Peyer's patch (tissue), 4 donors: ENCODE measurements around the gene CDH8. TPM values are rescaled to one million over a fixed set of nuclear protein-coding genes. Genes with fewer than 3 reads are reported as not detected.
"Not testable (repeated sequence)": the region's sequence is repeated elsewhere in the genome, so short reads cannot be mapped to it uniquely, and the experiment has no call there.

Experiments used
- DNase-seq, 3 donors: peaks; one replicate each; pipeline ENCODE4 v3.0.0-alpha.2; 2017 to 2019
- H3K27ac ChIP-seq, 4 donors: fragments of 200-600 bp; sonication (generic); one replicate each; pipeline ENCODE4 v1.5.1; 2016 to 2019
- H3K27me3 ChIP-seq, 2 donors: fragments of 200-600 bp; sonication (generic); one replicate each; pipeline ENCODE4 v1.5.1; 2019
- H3K36me3 ChIP-seq, 3 donors: fragments of 200-600 bp; sonication (generic); one replicate each; pipeline ENCODE4 v1.5.1; 2016 to 2019
- H3K4me1 ChIP-seq, 4 donors: fragments of 200-600 bp; sonication (generic); one replicate each; pipeline ENCODE4 v1.5.1; 2016 to 2019
- H3K4me3 ChIP-seq, 4 donors: fragments of 200-600 bp; sonication (generic); 1 replicate in 3 of 4; 2 replicates in 1 of 4; pipeline ENCODE4 v1.5.1; 2016 to 2019; ENCODE audit warnings: mild to moderate bottlenecking in 1 of 4
- H3K9me3 ChIP-seq, 4 donors: fragments of 200-600 bp; sonication (generic); one replicate each; pipeline ENCODE4 v1.5.1; 2016 to 2019; ENCODE audit warnings: mild to moderate bottlenecking in 1 of 4
- CTCF ChIP-seq, 6 experiments: fragments of 450-650 bp in 4 of 6; fragments of 200-600 bp in 2 of 6; sonication (generic) in 1 of 6; IDR thresholded peaks; one replicate each; pipeline ENCODE4 v1.5.1; 2017 to 2019; ENCODE audit warnings: antibody characterized with exemption in 6 of 6, mild to moderate bottlenecking in 3 of 6, moderate library complexity in 1 of 6
- POLR2A ChIP-seq, 2 donors: fragments of 450-650 bp; IDR thresholded peaks; one replicate each; pipeline ENCODE4 v1.5.1; 2017; ENCODE audit warnings: antibody characterized with exemption in 2 of 2, mild to moderate bottlenecking in 2 of 2, moderate library complexity in 2 of 2
- total RNA-seq, 4 donors: library from RNA; depleted of rRNA; stranded (reverse); fragments of >200 nt; gene quantifications; one replicate each; pipeline ENCODE4 v1.1.0, GENCODE V29; 2016

The CDH8 gene
- total RNA-seq, 4 donors from 2014 or later, result not detected

- DNase-seq, result no peak
- Histone ChIP-seq H3K4me3 (no peak overlapping the region), H3K4me1 (no peaks in the 10 kb centered on the region), H3K27me3 (no peaks in the 10 kb centered on the region), H3K36me3 (no peaks in the 10 kb centered on the region), H3K9me3 (no peaks in the 10 kb centered on the region), H3K27ac (no peak overlapping the region)
- TF ChIP-seq CTCF (IDR thresholded peaks at IDR 0.05) (no peak), POLR2A (IDR thresholded peaks at IDR 0.05) (no peak)
Observed at GRCh38 chr16:61936522-61936921, 99.7 kb downstream of the CDH8 start.

GRCh38 chr16:61934601-61935000 is 101.6 kb downstream of the CDH8 start:
- Histone ChIP-seq H3K9me3 (no peaks in the 10 kb centered on the region), H3K27ac (no peak overlapping the region), H3K4me3 (no peak overlapping the region), H3K4me1 (no peaks in the 10 kb centered on the region), H3K36me3 (no peaks in the 10 kb centered on the region), H3K27me3 (no peaks in the 10 kb centered on the region)
- TF ChIP-seq CTCF (IDR thresholded peaks at IDR 0.05) (no peak), POLR2A (IDR thresholded peaks at IDR 0.05) (no peak)
- no peak for DNase-seq

- DNase-seq, result no peak
- no peak for TF ChIP-seq POLR2A (IDR thresholded peaks at IDR 0.05)
- TF ChIP-seq CTCF (IDR thresholded peaks at IDR 0.05), result no peak
- H3K27me3 ChIP-seq, result no peaks in the 10 kb centered on the region
- no peaks in the 10 kb centered on the region for H3K4me1 ChIP-seq
- no peak overlapping the region for H3K27ac ChIP-seq
- H3K9me3 ChIP-seq, result no peaks in the 10 kb centered on the region
- H3K4me3 ChIP-seq, result no peak overlapping the region
- no peaks in the 10 kb centered on the region for H3K36me3 ChIP-seq
Observed at GRCh38 chr16:61929776-61930175, 106.5 kb downstream of the CDH8 start.

- no peak overlapping the region for H3K27ac ChIP-seq
Observed at GRCh38 chr16:61926766-61927165, 109.5 kb downstream of the CDH8 start.

GRCh38 chr16:61923629-61924028 is 112.6 kb downstream of the CDH8 start:
- Histone ChIP-seq H3K27me3 (no peaks in the 10 kb centered on the region), H3K4me1 (no peaks in the 10 kb centered on the region), H3K9me3 (no peaks in the 10 kb centered on the region), H3K4me3 (no peak overlapping the region), H3K36me3 (no peaks in the 10 kb centered on the region), H3K27ac (no peak overlapping the region)
- TF ChIP-seq POLR2A (IDR thresholded peaks at IDR 0.05) (no peak), CTCF (IDR thresholded peaks at IDR 0.05) (no peak)
- DNase-seq, result no peak

More at GRCh38 chr16:61926766-61927165, 109.5 kb downstream of the CDH8 start:
- no peaks in the 10 kb centered on the region for H3K4me1 ChIP-seq
- DNase-seq, result no peak
- H3K9me3 ChIP-seq, result no peaks in the 10 kb centered on the region
- H3K27me3 ChIP-seq, result no peaks in the 10 kb centered on the region
- no peaks in the 10 kb centered on the region for H3K36me3 ChIP-seq
- no peak for TF ChIP-seq POLR2A (IDR thresholded peaks at IDR 0.05)
- no peak for TF ChIP-seq CTCF (IDR thresholded peaks at IDR 0.05)
- no peak overlapping the region for H3K4me3 ChIP-seq

- H3K9me3 ChIP-seq, result no peaks in the 10 kb centered on the region
- no peaks in the 10 kb centered on the region for H3K4me1 ChIP-seq
- no peak for TF ChIP-seq CTCF (IDR thresholded peaks at IDR 0.05)
- no peak for TF ChIP-seq POLR2A (IDR thresholded peaks at IDR 0.05)
- H3K27ac ChIP-seq, result no peak overlapping the region
- no peak for DNase-seq
- H3K36me3 ChIP-seq, result no peaks in the 10 kb centered on the region
- H3K4me3 ChIP-seq, result no peak overlapping the region
- no peaks in the 10 kb centered on the region for H3K27me3 ChIP-seq
Observed at GRCh38 chr16:61921373-61921772, 114.9 kb downstream of the CDH8 start.

- not testable (repeated sequence) for H3K4me1 ChIP-seq, H3K36me3 ChIP-seq, H3K27me3 ChIP-seq, DNase-seq, H3K9me3 ChIP-seq, H3K4me3 ChIP-seq, H3K27ac ChIP-seq
Observed at GRCh38 chr16:61917865-61918826, 118.1 kb downstream of the CDH8 start.
